Measurements from ENCODE around the gene L3MBTL4.

L3MBTL4 gene

DNA sequence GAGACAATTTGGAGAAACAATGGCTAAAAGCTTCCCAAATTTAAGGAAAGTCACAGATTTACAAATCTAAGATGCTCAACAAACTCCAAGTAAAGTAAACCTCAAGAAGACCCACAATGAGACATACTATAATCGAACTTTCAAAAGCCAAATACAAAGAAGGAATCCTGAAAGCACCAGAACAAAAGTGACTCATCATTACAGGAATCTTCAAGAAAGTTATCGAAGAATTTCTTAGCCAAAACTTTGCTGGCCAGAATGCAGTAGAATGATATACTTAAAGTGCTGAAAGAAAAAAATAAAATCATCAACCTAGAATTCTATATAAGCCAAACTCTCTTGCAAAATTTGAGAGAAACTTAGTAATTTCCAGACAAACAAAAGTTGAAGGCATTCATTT lies 412.8 kb downstream of the L3MBTL4 start:
- Histone ChIP-seq H3K9me3 (ENCODE audit: control insufficient read depth in 1 of 2, low read length in 2 of 2) (peaks cover 0 to 4% of the 10 kb centered on the region in 2 donors), H3K4me3 (ENCODE audit: low read depth in 1 of 2, low read length in 2 of 2) (no peak overlapping the region), H3K4me1 (ENCODE audit: control insufficient read depth in 1 of 2, insufficient read depth in 2 of 2, low read length in 2 of 2) (no peaks in the 10 kb centered on the region), H3K9ac (ENCODE audit: low read depth in 1 of 2, low read length in 2 of 2) (no peak overlapping the region), H3K27me3 (ENCODE audit: control insufficient read depth in 1 of 2, insufficient read depth in 2 of 2, low read length in 2 of 2) (no peaks in the 10 kb centered on the region), H3K27ac (ENCODE audit: low read depth, low read length) (no peak overlapping the region), H3K36me3 (ENCODE audit: control insufficient read depth in 1 of 2, insufficient read depth in 2 of 2, low read length in 2 of 2) (no peaks in the 10 kb centered on the region)

DNA sequence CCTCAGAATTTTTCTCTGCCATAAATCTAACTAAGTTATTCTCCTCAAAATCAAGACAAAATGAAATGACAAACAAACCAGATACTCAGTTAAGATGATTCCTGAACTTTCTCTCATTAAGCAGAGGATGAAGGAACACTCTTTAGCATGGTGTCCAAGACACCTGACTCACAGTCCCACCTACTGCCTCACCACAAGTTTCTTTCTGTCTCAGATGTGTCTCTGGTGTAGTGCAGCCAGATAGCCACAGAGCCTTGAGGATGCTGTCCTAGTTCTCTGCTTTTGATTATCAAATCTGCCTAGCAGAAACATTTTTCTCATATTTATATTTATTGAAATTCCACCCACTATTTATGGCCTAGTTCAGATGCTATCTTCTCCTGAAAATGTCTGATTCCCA lies 415.8 kb downstream of the L3MBTL4 start:
- no peak overlapping the region for H3K27ac ChIP-seq (ENCODE audit: low read depth, low read length)
- H3K9ac ChIP-seq (ENCODE audit: low read depth in 1 of 2, low read length in 2 of 2), result no peak overlapping the region
- peaks cover 0 to 4% of the 10 kb centered on the region in 2 donors for H3K9me3 ChIP-seq (ENCODE audit: control insufficient read depth in 1 of 2, low read length in 2 of 2)
- no peaks in the 10 kb centered on the region for H3K36me3 ChIP-seq (ENCODE audit: control insufficient read depth in 1 of 2, insufficient read depth in 2 of 2, low read length in 2 of 2)
- no peak overlapping the region for H3K4me3 ChIP-seq (ENCODE audit: low read depth in 1 of 2, low read length in 2 of 2)
- no peaks in the 10 kb centered on the region for H3K4me1 ChIP-seq (ENCODE audit: control insufficient read depth in 1 of 2, insufficient read depth in 2 of 2, low read length in 2 of 2)
- H3K27me3 ChIP-seq (ENCODE audit: control insufficient read depth in 1 of 2, insufficient read depth in 2 of 2, low read length in 2 of 2), result no peaks in the 10 kb centered on the region

DNA sequence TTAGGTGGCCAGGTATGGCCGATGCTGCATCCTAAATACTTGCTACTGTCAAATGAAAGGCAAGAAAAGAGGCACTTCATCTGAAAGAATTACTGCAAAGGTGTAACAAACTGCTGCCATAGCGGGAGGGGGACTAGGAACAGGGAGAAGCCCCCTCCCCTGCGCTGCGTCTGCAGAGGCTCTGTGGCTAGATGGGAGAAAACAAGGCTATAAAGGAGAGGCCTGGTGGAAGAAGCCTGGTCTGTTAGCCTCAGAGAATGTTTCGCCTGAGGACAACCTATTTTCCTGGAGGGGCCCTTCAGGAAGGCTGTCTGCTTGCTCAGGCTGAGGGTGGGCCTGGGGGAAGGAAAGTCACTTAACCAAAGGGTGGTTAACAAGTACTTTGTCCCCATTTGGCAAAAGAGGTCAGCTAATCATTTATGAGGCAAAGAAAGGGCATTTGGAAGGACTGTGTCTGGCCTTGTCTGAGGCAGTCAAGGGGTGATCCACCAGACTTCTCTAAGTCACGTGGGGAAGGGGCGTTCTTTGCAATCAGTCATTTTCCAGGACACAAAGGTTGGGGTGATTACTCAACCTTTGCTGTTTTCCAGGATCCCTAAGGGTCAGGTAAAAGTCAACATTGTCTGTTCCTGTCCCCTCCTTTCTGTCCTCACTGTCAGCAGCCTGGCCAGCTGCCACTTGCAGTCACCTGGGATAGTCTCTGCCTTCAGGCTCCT lies 416.4 kb downstream of the L3MBTL4 start:
- H3K27ac ChIP-seq (ENCODE audit: low read depth, low read length), result no peak overlapping the region
- no peak overlapping the region for H3K4me3 ChIP-seq (ENCODE audit: low read depth in 1 of 2, low read length in 2 of 2)
- no peak overlapping the region for H3K9ac ChIP-seq (ENCODE audit: low read depth in 1 of 2, low read length in 2 of 2)
- H3K36me3 ChIP-seq (ENCODE audit: control insufficient read depth in 1 of 2, insufficient read depth in 2 of 2, low read length in 2 of 2), result no peaks in the 10 kb centered on the region
- H3K9me3 ChIP-seq (ENCODE audit: control insufficient read depth in 1 of 2, low read length in 2 of 2), result peaks cover 0 to 4% of the 10 kb centered on the region in 2 donors
- H3K4me1 ChIP-seq (ENCODE audit: control insufficient read depth in 1 of 2, insufficient read depth in 2 of 2, low read length in 2 of 2), result no peaks in the 10 kb centered on the region
- no peaks in the 10 kb centered on the region for H3K27me3 ChIP-seq (ENCODE audit: control insufficient read depth in 1 of 2, insufficient read depth in 2 of 2, low read length in 2 of 2)

DNA sequence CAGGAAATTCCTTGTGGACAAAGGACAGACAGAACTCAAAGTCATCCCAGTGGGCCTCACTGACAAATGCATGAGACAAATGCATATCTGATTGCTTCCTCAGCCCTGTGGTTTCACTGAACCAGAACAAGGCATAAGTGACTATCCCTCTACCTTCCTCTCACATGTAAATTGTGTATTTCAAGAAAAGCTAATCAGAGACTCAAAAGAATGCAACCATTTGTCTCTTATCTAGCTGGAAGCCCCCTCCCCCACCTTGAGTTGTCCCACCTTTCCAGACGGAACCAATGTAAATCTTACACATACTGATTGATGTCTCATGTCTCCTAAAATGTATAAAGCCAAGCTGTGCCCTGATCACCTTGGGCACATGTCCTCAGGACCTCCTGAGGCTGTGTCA lies 417.4 kb downstream of the L3MBTL4 start:
- Histone ChIP-seq H3K4me3 (ENCODE audit: low read depth in 1 of 2, low read length in 2 of 2) (no peak overlapping the region), H3K9me3 (ENCODE audit: control insufficient read depth in 1 of 2, low read length in 2 of 2) (peaks cover 0 to 4% of the 10 kb centered on the region in 2 donors), H3K36me3 (ENCODE audit: control insufficient read depth in 1 of 2, insufficient read depth in 2 of 2, low read length in 2 of 2) (no peaks in the 10 kb centered on the region), H3K27ac (ENCODE audit: low read depth, low read length) (no peak overlapping the region), H3K27me3 (ENCODE audit: control insufficient read depth in 1 of 2, insufficient read depth in 2 of 2, low read length in 2 of 2) (no peaks in the 10 kb centered on the region), H3K9ac (ENCODE audit: low read depth in 1 of 2, low read length in 2 of 2) (no peak overlapping the region), H3K4me1 (ENCODE audit: control insufficient read depth in 1 of 2, insufficient read depth in 2 of 2, low read length in 2 of 2) (no peaks in the 10 kb centered on the region)

DNA sequence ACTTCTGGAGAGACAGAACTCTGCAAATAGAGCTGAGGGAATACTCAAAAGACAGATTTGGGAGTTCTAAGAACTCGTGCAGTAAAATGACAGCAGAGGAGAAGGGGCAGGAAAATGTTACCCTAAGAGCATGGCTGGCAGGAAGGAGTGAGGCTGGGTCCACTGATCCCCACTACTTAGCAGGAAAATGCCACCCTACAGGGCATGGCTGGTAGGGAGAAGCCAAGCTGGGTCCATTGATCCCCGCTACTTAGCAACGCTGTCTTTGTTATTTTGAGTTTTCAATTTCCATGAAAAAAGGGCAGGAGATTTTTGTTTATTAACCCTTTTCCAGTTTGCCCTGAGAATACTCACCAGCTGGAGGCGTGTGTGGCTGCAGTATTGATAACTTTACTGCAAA lies 419.1 kb downstream of the L3MBTL4 start:
- H3K4me1 ChIP-seq (ENCODE audit: control insufficient read depth in 1 of 2, insufficient read depth in 2 of 2, low read length in 2 of 2), result no peaks in the 10 kb centered on the region
- H3K36me3 ChIP-seq (ENCODE audit: control insufficient read depth in 1 of 2, insufficient read depth in 2 of 2, low read length in 2 of 2), result no peaks in the 10 kb centered on the region
- H3K4me3 ChIP-seq (ENCODE audit: low read depth in 1 of 2, low read length in 2 of 2), result no peak overlapping the region
- H3K27ac ChIP-seq (ENCODE audit: low read depth, low read length), result no peak overlapping the region
- no peaks in the 10 kb centered on the region for H3K27me3 ChIP-seq (ENCODE audit: control insufficient read depth in 1 of 2, insufficient read depth in 2 of 2, low read length in 2 of 2)
- no peak overlapping the region for H3K9ac ChIP-seq (ENCODE audit: low read depth in 1 of 2, low read length in 2 of 2)
- H3K9me3 ChIP-seq (ENCODE audit: control insufficient read depth in 1 of 2, low read length in 2 of 2), result peaks cover 0 to 4% of the 10 kb centered on the region in 2 donors

DNA sequence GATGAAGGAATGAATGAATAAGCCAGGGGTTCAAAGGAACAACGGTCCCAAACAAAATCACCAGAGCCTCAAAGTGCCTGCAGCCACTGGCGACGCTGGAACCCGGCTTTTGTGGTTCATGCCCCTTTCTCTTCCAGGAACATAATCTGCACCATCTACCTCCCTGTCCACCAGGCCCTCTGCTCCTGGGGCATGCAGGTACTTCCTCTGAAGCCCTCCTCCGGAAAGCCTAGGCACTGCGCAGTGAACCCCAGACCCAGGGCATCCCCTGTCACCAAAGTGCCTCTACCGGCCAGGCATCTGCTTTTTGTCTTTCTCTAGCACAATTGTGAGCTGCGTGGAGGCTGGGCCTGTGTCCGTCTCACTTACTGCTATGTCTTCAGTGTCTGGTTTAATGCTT lies 420.8 kb downstream of the L3MBTL4 start:
- H3K27me3 ChIP-seq (ENCODE audit: control insufficient read depth in 1 of 2, insufficient read depth in 2 of 2, low read length in 2 of 2), result no peaks in the 10 kb centered on the region
- H3K4me1 ChIP-seq (ENCODE audit: control insufficient read depth in 1 of 2, insufficient read depth in 2 of 2, low read length in 2 of 2), result no peaks in the 10 kb centered on the region
- no peak overlapping the region for H3K27ac ChIP-seq (ENCODE audit: low read depth, low read length)
- H3K9me3 ChIP-seq (ENCODE audit: control insufficient read depth in 1 of 2, low read length in 2 of 2), result no peaks in the 10 kb centered on the region
- H3K4me3 ChIP-seq (ENCODE audit: low read depth in 1 of 2, low read length in 2 of 2), result no peak overlapping the region
- H3K9ac ChIP-seq (ENCODE audit: low read depth in 1 of 2, low read length in 2 of 2), result no peak overlapping the region
- no peaks in the 10 kb centered on the region for H3K36me3 ChIP-seq (ENCODE audit: control insufficient read depth in 1 of 2, insufficient read depth in 2 of 2, low read length in 2 of 2)

DNA sequence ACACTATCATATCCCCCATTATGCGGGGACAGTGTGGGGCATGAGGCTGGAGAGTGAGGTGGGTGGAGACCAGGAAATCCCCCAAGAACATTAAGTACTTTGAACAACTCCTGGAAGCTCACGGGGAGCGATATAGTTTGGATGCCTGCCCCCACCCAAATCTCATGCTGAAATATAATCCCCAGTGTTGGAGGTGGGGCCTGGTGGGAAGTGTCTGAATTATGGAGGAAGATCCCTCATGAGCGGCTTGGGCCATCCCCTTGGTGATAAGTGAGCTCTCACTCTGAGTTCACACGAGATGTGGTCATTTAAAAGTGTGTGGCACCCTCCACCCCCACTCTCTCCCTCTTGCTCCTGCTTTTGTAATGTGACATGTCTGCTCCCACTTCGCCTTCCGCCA lies 422.3 kb downstream of the L3MBTL4 start:
- no peaks in the 10 kb centered on the region for H3K9me3 ChIP-seq (ENCODE audit: control insufficient read depth in 1 of 2, low read length in 2 of 2)
- no peak overlapping the region for H3K27ac ChIP-seq (ENCODE audit: low read depth, low read length)
- no peaks in the 10 kb centered on the region for H3K36me3 ChIP-seq (ENCODE audit: control insufficient read depth in 1 of 2, insufficient read depth in 2 of 2, low read length in 2 of 2)
- H3K27me3 ChIP-seq (ENCODE audit: control insufficient read depth in 1 of 2, insufficient read depth in 2 of 2, low read length in 2 of 2), result no peaks in the 10 kb centered on the region
- no peaks in the 10 kb centered on the region for H3K4me1 ChIP-seq (ENCODE audit: control insufficient read depth in 1 of 2, insufficient read depth in 2 of 2, low read length in 2 of 2)
- no peak overlapping the region for H3K9ac ChIP-seq (ENCODE audit: low read depth in 1 of 2, low read length in 2 of 2)
- no peak overlapping the region for H3K4me3 ChIP-seq (ENCODE audit: low read depth in 1 of 2, low read length in 2 of 2)

DNA sequence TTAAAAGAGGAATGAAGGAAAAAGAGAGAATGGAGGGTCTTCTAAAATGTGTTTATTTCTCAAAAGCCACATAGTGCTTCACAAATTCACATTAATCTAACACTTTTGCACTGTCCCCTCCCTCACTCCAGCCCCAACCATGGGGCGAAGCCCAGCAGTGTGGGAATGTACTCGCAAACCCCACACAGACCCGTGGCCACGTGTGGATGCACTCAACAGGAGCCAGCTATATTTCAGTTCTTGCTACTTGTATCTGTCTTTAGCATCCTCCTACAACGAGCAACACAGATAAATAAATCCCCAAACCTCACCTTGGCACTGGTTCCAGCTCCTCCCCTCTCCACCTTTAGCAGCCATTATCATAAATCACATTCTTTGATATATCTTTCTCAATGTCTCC lies 427.5 kb downstream of the L3MBTL4 start:
- H3K27me3 ChIP-seq (ENCODE audit: control insufficient read depth in 1 of 2, insufficient read depth in 2 of 2, low read length in 2 of 2), result no peaks in the 10 kb centered on the region
- H3K36me3 ChIP-seq (ENCODE audit: control insufficient read depth in 1 of 2, insufficient read depth in 2 of 2, low read length in 2 of 2), result no peaks in the 10 kb centered on the region
- no peak overlapping the region for H3K4me3 ChIP-seq (ENCODE audit: low read depth in 1 of 2, low read length in 2 of 2)
- H3K9ac ChIP-seq (ENCODE audit: low read depth in 1 of 2, low read length in 2 of 2), result no peak overlapping the region
- H3K27ac ChIP-seq (ENCODE audit: low read depth, low read length), result no peak overlapping the region
- no peaks in the 10 kb centered on the region for H3K4me1 ChIP-seq (ENCODE audit: control insufficient read depth in 1 of 2, insufficient read depth in 2 of 2, low read length in 2 of 2)
- no peaks in the 10 kb centered on the region for H3K9me3 ChIP-seq (ENCODE audit: control insufficient read depth in 1 of 2, low read length in 2 of 2)

DNA sequence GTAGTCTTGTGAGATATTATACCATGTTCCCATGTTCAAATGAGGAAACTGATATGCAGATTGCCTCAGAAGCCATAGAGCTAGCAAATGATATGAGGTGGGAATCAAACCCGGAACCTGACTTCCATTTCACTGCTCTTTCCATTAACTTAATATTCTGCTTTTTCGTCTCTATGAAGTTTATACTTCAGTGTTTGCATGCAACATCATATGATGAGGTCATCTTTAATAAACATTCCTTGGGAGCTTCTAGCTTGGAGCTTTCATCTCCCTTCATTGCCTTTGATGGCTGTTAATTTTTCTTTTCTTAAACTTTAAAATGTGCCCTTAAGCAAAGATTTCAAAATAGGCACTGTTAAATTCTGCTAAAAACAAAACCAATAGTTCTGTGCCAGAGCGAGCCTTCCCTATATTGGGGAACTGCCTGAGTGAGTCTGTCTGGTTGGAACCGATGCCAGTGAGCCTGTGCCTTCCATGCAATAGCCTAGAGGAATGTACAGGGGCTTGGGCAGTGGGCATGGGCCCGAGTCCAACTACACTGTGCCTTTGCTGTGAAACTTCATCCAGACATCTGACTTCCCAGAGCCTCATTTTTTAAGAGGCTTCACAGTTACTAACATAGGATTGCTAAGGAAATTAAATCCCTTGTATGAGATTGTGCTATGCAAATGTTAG lies 428.3 kb downstream of the L3MBTL4 start:
- Histone ChIP-seq H3K9ac (ENCODE audit: low read depth in 1 of 2, low read length in 2 of 2) (no peak overlapping the region), H3K4me1 (ENCODE audit: control insufficient read depth in 1 of 2, insufficient read depth in 2 of 2, low read length in 2 of 2) (no peaks in the 10 kb centered on the region), H3K36me3 (ENCODE audit: control insufficient read depth in 1 of 2, insufficient read depth in 2 of 2, low read length in 2 of 2) (no peaks in the 10 kb centered on the region), H3K4me3 (ENCODE audit: low read depth in 1 of 2, low read length in 2 of 2) (no peak overlapping the region), H3K27ac (ENCODE audit: low read depth, low read length) (no peak overlapping the region), H3K27me3 (ENCODE audit: control insufficient read depth in 1 of 2, insufficient read depth in 2 of 2, low read length in 2 of 2) (no peaks in the 10 kb centered on the region), H3K9me3 (ENCODE audit: control insufficient read depth in 1 of 2, low read length in 2 of 2) (no peaks in the 10 kb centered on the region)

DNA sequence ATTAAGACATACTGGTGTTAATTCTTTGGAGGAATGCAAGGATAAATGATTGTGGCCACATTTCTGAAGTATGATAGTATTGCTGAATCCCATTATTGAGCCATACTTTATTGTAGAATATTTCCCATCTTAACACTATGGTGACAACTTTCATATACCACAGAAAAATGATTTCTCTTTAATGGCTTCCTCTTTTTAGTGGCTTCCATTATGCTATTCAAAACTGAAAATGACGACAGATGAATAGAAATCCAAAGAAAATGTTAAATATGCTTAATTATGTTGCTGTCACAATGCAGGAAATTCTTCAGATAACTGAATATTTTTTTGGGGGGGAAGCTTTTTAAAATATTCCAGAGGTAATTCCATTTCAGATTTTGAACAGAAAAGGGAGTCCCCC lies 430.5 kb downstream of the L3MBTL4 start:
- H3K27ac ChIP-seq (ENCODE audit: low read depth, low read length), result no peak overlapping the region
- H3K9me3 ChIP-seq (ENCODE audit: control insufficient read depth in 1 of 2, low read length in 2 of 2), result no peaks in the 10 kb centered on the region
- no peaks in the 10 kb centered on the region for H3K36me3 ChIP-seq (ENCODE audit: control insufficient read depth in 1 of 2, insufficient read depth in 2 of 2, low read length in 2 of 2)
- no peaks in the 10 kb centered on the region for H3K4me1 ChIP-seq (ENCODE audit: control insufficient read depth in 1 of 2, insufficient read depth in 2 of 2, low read length in 2 of 2)
- no peak overlapping the region for H3K9ac ChIP-seq (ENCODE audit: low read depth in 1 of 2, low read length in 2 of 2)
- no peaks in the 10 kb centered on the region for H3K27me3 ChIP-seq (ENCODE audit: control insufficient read depth in 1 of 2, insufficient read depth in 2 of 2, low read length in 2 of 2)
- no peak overlapping the region for H3K4me3 ChIP-seq (ENCODE audit: low read depth in 1 of 2, low read length in 2 of 2)

Measured in duodenal mucosa (tissue), 2 donors.